Mesenchymal stem cell (in vitro differentiated cells and primary cell): Measurements from ENCODE around the gene RALGPS2.

Source experiments
- DNase-seq: peaks from one replicate; pipeline ENCODE4 v3.0.0-alpha.2; 2013
- H2AFZ ChIP-seq: one replicate; pipeline ENCODE4 v1.6.1; 2013; ENCODE audit warnings: low read depth, mild to moderate bottlenecking, control low read depth, inconsistent platforms, low read length, moderate library complexity
- H2AK5ac ChIP-seq: 2 replicates; pipeline ENCODE4 v1.6.1; 2013; ENCODE audit warnings: low read length, moderate library complexity, mild to moderate bottlenecking, inconsistent platforms; ENCODE audit not compliant: severe bottlenecking
- H2BK120ac ChIP-seq: one replicate; pipeline ENCODE4 v1.6.1; 2013; ENCODE audit warnings: low read depth, mild to moderate bottlenecking, inconsistent platforms, low read length, moderate library complexity
- H2BK12ac ChIP-seq, 2 experiments: one replicate each; pipeline ENCODE4 v1.6.1; 2013; ENCODE audit warnings: inconsistent platforms in 2 of 2, low read length in 2 of 2, mild to moderate bottlenecking in 2 of 2, moderate library complexity in 2 of 2, control low read depth in 1 of 2
- H2BK15ac ChIP-seq: one replicate; pipeline ENCODE4 v1.6.1; 2013; ENCODE audit warnings: mild to moderate bottlenecking, low read depth, inconsistent platforms; ENCODE audit not compliant: poor library complexity, severe bottlenecking
- H2BK5ac ChIP-seq: 2 replicates; pipeline ENCODE4 v1.6.1; 2013; ENCODE audit warnings: low read depth, mild to moderate bottlenecking, low read length, control low read depth, inconsistent platforms; ENCODE audit not compliant: poor library complexity, severe bottlenecking
- H3K14ac ChIP-seq, 2 experiments: one replicate each; pipeline ENCODE4 v1.6.1; 2013; ENCODE audit warnings: inconsistent platforms in 2 of 2, low read length in 2 of 2, control low read depth in 1 of 2, mild to moderate bottlenecking in 1 of 2, moderate library complexity in 1 of 2
- H3K18ac ChIP-seq, 2 experiments: one replicate each; pipeline ENCODE4 v1.6.1; 2013; ENCODE audit warnings: inconsistent platforms in 2 of 2, low read length in 2 of 2, control low read depth in 1 of 2, low read depth in 1 of 2, mild to moderate bottlenecking in 1 of 2
- H3K23ac ChIP-seq, 2 experiments: one replicate each; pipeline ENCODE4 v1.6.1; 2013; ENCODE audit warnings: inconsistent platforms in 2 of 2, low read length in 2 of 2, mild to moderate bottlenecking in 2 of 2, moderate library complexity in 2 of 2, control low read depth in 1 of 2
- H3K27ac ChIP-seq: 2 replicates; pipeline ENCODE4 v1.5.1; 2013; ENCODE audit warnings: mild to moderate bottlenecking, moderate library complexity, low read length, control low read depth, inconsistent platforms; ENCODE audit not compliant: poor library complexity, severe bottlenecking
- H3K27me3 ChIP-seq, 2 experiments: 2 replicates each; pipeline versions ENCODE4 v1.6.1 to v1.7.0; 2013; ENCODE audit warnings: low read length in 2 of 2, mild to moderate bottlenecking in 2 of 2, moderate library complexity in 2 of 2, control low read depth in 1 of 2, inconsistent platforms in 1 of 2; ENCODE audit not compliant: control insufficient read depth in 1 of 2, insufficient read depth in 1 of 2
- H3K36me3 ChIP-seq, 2 experiments: 2 replicates each; pipeline versions ENCODE4 v1.6.1 to v1.7.0; 2013; ENCODE audit warnings: low read length in 2 of 2, control low read depth in 1 of 2, inconsistent platforms in 1 of 2, low read depth in 1 of 2, mild to moderate bottlenecking in 1 of 2; ENCODE audit not compliant: insufficient read depth in 2 of 2, control insufficient read depth in 1 of 2
- H3K4ac ChIP-seq, 2 experiments: one replicate each; pipeline ENCODE4 v1.6.1; 2013; ENCODE audit warnings: inconsistent platforms in 2 of 2, low read length in 2 of 2, mild to moderate bottlenecking in 2 of 2, moderate library complexity in 2 of 2, control low read depth in 1 of 2, low read depth in 1 of 2
- H3K4me1 ChIP-seq: 2 replicates; pipeline ENCODE4 v1.6.1; 2013; ENCODE audit warnings: low read depth, low read length, control low read depth; ENCODE audit not compliant: control insufficient read depth, insufficient read depth
- H3K4me2 ChIP-seq: 2 replicates; pipeline ENCODE4 v1.6.1; 2013; ENCODE audit warnings: low read length, mild to moderate bottlenecking, inconsistent platforms; ENCODE audit not compliant: poor library complexity, severe bottlenecking
- H3K4me3 ChIP-seq, 2 experiments: 2 replicates each; pipeline versions ENCODE4 v1.5.1 to v1.7.0; 2013; ENCODE audit warnings: low read length in 2 of 2, mild to moderate bottlenecking in 2 of 2, control low read depth in 1 of 2, low read depth in 1 of 2; ENCODE audit not compliant: insufficient read depth in 1 of 2
- H3K79me1 ChIP-seq: replicated peaks from 2 replicates; pipeline ENCODE4 v1.6.1; 2013; ENCODE audit warnings: mild to moderate bottlenecking, control low read depth, low read length, inconsistent platforms; ENCODE audit not compliant: poor library complexity, severe bottlenecking
- H3K9ac ChIP-seq: 2 replicates; pipeline ENCODE4 v1.7.0; 2013; ENCODE audit warnings: mild to moderate bottlenecking, low read length, moderate library complexity
- H3K9me3 ChIP-seq: 2 replicates; pipeline ENCODE4 v1.7.0; 2013; ENCODE audit warnings: mild to moderate bottlenecking, low read length; ENCODE audit not compliant: control insufficient read depth
- H4K8ac ChIP-seq: one replicate; pipeline ENCODE4 v1.6.1; 2013; ENCODE audit warnings: inconsistent platforms, mild to moderate bottlenecking, low read length, moderate library complexity
- H4K91ac ChIP-seq: one replicate; pipeline ENCODE4 v1.6.1; 2013; ENCODE audit warnings: mild to moderate bottlenecking, low read length, inconsistent platforms
- WGBS: methylation state at CpG from one replicate; pipeline ENCODE4 v1.1.7; 2013; ENCODE audit warnings: mixed read lengths; 5-methylcytosine and 5-hydroxymethylcytosine counted together

RALGPS2 gene

GRCh38 chr1:178931858-178932551 is 207.0 kb downstream of the RALGPS2 start:
- WGBS: 51% methylated on average over 8 of the region's 9 CpGs
- Histone ChIP-seq H3K4me3 (peak overlapping the region in 1 of 2 experiments; percentile 6), H2BK15ac (no peak overlapping the region)

GRCh38 chr1:178932552-178932906 is 207.5 kb downstream of the RALGPS2 start:
- Histone ChIP-seq H3K14ac (peak overlapping the region in 1 of 2 experiments; percentile 68), H3K9me3 (no peaks in the 10 kb centered on the region), H3K4me2 (no peak overlapping the region), H2BK15ac (peak overlapping the region; percentile 85), H3K4me3 (no peak overlapping the region), H3K27me3 (no peaks in the 10 kb centered on the region), H2AFZ (no peak overlapping the region), H3K9ac (peak overlapping the region; percentile 78), H2BK12ac (peak overlapping the region; percentile 2 to 52), H4K91ac (peak overlapping the region; percentile 55), H2BK120ac (peak overlapping the region; percentile 69), H3K27ac (no peak overlapping the region), H2AK5ac (no peak overlapping the region), H3K36me3 (peaks cover 0 to 7% of the 10 kb centered on the region in 2 experiments), H3K18ac (peak overlapping the region; percentile 6 to 63), H3K79me1 (no peaks in the 10 kb centered on the region), H2BK5ac (no peak overlapping the region), H4K8ac (peak overlapping the region; percentile 83), H3K4me1 (peaks cover 5% of the 10 kb centered on the region), H3K4ac (peak overlapping the region in 1 of 2 experiments; percentile 51), H3K23ac (no peak overlapping the region)
- 73% methylated on average over 3 of the region's 4 CpGs for WGBS
- DNase-seq: no peak

More at GRCh38 chr1:178931858-178932551, 207.0 kb downstream of the RALGPS2 start:
- Histone ChIP-seq H2AK5ac (no peak overlapping the region), H3K4me1 (peaks cover 5% of the 10 kb centered on the region), H3K18ac (peak overlapping the region; percentile 63 to 79), H2AFZ (no peak overlapping the region), H3K27ac (no peak overlapping the region), H2BK5ac (no peak overlapping the region), H3K79me1 (no peaks in the 10 kb centered on the region), H3K23ac (no peak overlapping the region), H3K9ac (peak overlapping the region; percentile 78), H4K8ac (peak overlapping the region; percentile 7), H3K36me3 (peaks cover 0 to 10% of the 10 kb centered on the region in 2 experiments), H3K9me3 (no peaks in the 10 kb centered on the region), H2BK120ac (no peak overlapping the region), H2BK12ac (no peak overlapping the region), H3K4ac (peak overlapping the region in 1 of 2 experiments; percentile 30), H3K4me2 (no peak overlapping the region), H3K27me3 (no peaks in the 10 kb centered on the region), H4K91ac (no peak overlapping the region), H3K14ac (no peak overlapping the region)
- DNase-seq: peak; percentile 89

GRCh38 chr1:178933105-178933561 is 208.1 kb downstream of the RALGPS2 start:
- no peak overlapping the region for H3K27ac ChIP-seq
- no peak overlapping the region for H2BK120ac ChIP-seq
- no peak overlapping the region for H3K9ac ChIP-seq
- H3K4ac ChIP-seq: peak overlapping the region in 1 of 2 experiments; percentile 32
- H4K8ac ChIP-seq: peak overlapping the region; percentile 16
- H3K36me3 ChIP-seq: peaks cover 0 to 7% of the 10 kb centered on the region in 2 experiments
- H3K9me3 ChIP-seq: no peaks in the 10 kb centered on the region
- H3K79me1 ChIP-seq: no peaks in the 10 kb centered on the region
- H2BK15ac ChIP-seq: no peak overlapping the region
- H3K23ac ChIP-seq: no peak overlapping the region
- 46% methylated on average over 5 of the region's 5 CpGs for WGBS
- peaks cover 5% of the 10 kb centered on the region for H3K4me1 ChIP-seq
- H3K27me3 ChIP-seq: peaks cover 0 to under 1% of the 10 kb centered on the region in 2 experiments
- no peak overlapping the region for H3K14ac ChIP-seq
- no peak overlapping the region for H2BK12ac ChIP-seq
- H2BK5ac ChIP-seq: no peak overlapping the region
- peak overlapping the region; percentile 38 to 64 for H3K18ac ChIP-seq
- H3K4me3 ChIP-seq: no peak overlapping the region
- H3K4me2 ChIP-seq: no peak overlapping the region
- no peak overlapping the region for H2AK5ac ChIP-seq
- H2AFZ ChIP-seq: no peak overlapping the region
- peak; percentile 58 for DNase-seq
- H4K91ac ChIP-seq: no peak overlapping the region

- Histone ChIP-seq H3K36me3 (peaks cover 0 to 7% of the 10 kb centered on the region in 2 experiments), H2BK12ac (peak overlapping the region in 1 of 2 experiments; percentile 15), H2AFZ (no peak overlapping the region), H3K9me3 (no peaks in the 10 kb centered on the region), H2AK5ac (no peak overlapping the region), H3K4me2 (no peak overlapping the region), H3K23ac (no peak overlapping the region), H3K4me3 (no peak overlapping the region), H3K4ac (peak overlapping the region in 1 of 2 experiments; percentile 32), H3K18ac (peak overlapping the region in 1 of 2 experiments; percentile 64), H3K79me1 (no peaks in the 10 kb centered on the region), H4K91ac (no peak overlapping the region), H4K8ac (peak overlapping the region; percentile 8), H3K14ac (no peak overlapping the region), H3K27me3 (peaks cover 0 to 8% of the 10 kb centered on the region in 2 experiments), H2BK15ac (no peak overlapping the region), H3K4me1 (peaks cover 8% of the 10 kb centered on the region), H3K9ac (no peak overlapping the region), H2BK5ac (no peak overlapping the region), H2BK120ac (no peak overlapping the region), H3K27ac (no peak overlapping the region)
- 79% methylated on average over 6 of the region's 6 CpGs for WGBS
- no peak for DNase-seq
Measured at GRCh38 chr1:178933709-178934490, 208.9 kb downstream of the RALGPS2 start.
